ENCODE data around the gene TEX13B.

The TEX13B gene

GRCh38 chrX:107936434-107936730 lies 45.8 kb downstream of the TEX13B start:
- no peak for DNase-seq (ENCODE audit: low spot score)

GRCh38 chrX:107935664-107936433 lies 46.3 kb downstream of the TEX13B start:
- no peak for DNase-seq (ENCODE audit: low spot score)

DNA sequence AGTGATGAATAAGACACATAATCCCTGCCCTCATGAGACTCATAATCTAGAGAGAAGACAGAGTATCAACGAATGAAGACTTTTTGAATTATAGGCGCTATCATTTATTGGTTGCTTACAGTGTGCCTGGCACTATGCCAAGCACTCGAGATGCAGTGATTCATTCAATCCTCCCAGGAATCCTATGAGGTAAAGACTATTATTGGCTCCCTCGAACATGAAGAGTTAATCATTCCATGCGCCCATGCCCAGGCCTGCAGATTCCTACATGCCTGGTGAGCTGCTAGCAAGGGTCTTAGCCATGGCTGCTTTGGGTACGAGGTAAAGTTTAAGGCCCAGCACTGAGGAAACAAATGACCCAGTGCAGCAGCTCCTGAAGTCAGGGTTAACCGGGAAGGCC lies 47.0 kb downstream of the TEX13B start:
- DNase-seq (ENCODE audit: low spot score), result no peak

DNA sequence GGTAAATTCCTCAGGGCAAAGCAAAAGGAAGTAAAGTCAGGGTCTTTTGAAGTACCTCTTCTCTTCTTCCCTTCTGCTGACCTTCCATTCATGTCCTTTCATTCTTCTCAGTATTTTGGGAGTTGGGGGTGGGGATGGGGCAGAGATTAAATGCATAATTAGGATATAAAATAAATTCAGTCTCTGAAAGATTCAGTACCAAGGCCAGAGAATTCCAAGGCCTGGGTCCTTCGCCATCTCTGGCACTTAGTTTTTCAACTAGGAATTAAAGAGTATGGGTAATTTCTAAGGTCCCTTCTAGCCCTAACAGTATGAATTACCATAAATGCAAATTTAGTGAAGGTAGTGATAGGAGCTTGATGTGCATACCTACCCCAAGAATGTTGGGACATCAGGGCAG lies 47.9 kb downstream of the TEX13B start:
- DNase-seq (ENCODE audit: low spot score), result no peak

Measured in CD4-positive, alpha-beta T cell treated with Interleukin-15 for 4 hours (primary cell).